Progenitor cell of endocrine pancreas (in vitro differentiated cells): ENCODE data around the gene REXO5. TPM values are rescaled to one million over a fixed set of nuclear protein-coding genes. Genes with fewer than 3 reads are reported as not detected.

Source experiments
- DNase-seq: peaks from one replicate; pipeline ENCODE4 v3.0.0; 2021; ENCODE audit warnings: low spot score; ENCODE audit not compliant: unreplicated experiment
- H3K27ac Mint-ChIP-seq: 2 replicates; pipeline ENCODE4 v1.8.0; 2021; ENCODE audit warnings: mild to moderate bottlenecking, moderate library complexity, mixed read lengths
- H3K27me3 Mint-ChIP-seq: 2 replicates; pipeline ENCODE4 v1.8.0; 2021; ENCODE audit warnings: mixed read lengths
- H3K36me3 Mint-ChIP-seq: 2 replicates; pipeline ENCODE4 v1.8.0; 2022; ENCODE audit warnings: mixed read lengths; ENCODE audit not compliant: insufficient read depth
- H3K4me1 Mint-ChIP-seq: 2 replicates; pipeline ENCODE4 v1.8.0; 2021; ENCODE audit warnings: low read depth, mixed read lengths
- H3K4me3 Mint-ChIP-seq: 2 replicates; pipeline ENCODE4 v1.8.0; 2021; ENCODE audit warnings: low read depth, mild to moderate bottlenecking, moderate library complexity, mixed read lengths
- H3K9me3 Mint-ChIP-seq: 2 replicates; pipeline ENCODE4 v1.8.0; 2021; ENCODE audit warnings: low read depth, mixed read lengths
- total RNA-seq: library from RNA; stranded (reverse); gene quantifications from 2 replicates; pipeline ENCODE4 v1.2.1, GENCODE V29; 2021
- TF ChIP-seq, protein P1 (sequence below): fragments of 200-600 bp; sonication (generic); IDR thresholded peaks from one replicate; pipeline ENCODE4 v1.5.0; 2021; ENCODE audit warnings: antibody characterized with exemption, mild to moderate bottlenecking; ENCODE audit not compliant: unreplicated experiment

Gene REXO5
- total RNA-seq, 1 donor from 2014 or later: 8.0 TPM

DNA sequence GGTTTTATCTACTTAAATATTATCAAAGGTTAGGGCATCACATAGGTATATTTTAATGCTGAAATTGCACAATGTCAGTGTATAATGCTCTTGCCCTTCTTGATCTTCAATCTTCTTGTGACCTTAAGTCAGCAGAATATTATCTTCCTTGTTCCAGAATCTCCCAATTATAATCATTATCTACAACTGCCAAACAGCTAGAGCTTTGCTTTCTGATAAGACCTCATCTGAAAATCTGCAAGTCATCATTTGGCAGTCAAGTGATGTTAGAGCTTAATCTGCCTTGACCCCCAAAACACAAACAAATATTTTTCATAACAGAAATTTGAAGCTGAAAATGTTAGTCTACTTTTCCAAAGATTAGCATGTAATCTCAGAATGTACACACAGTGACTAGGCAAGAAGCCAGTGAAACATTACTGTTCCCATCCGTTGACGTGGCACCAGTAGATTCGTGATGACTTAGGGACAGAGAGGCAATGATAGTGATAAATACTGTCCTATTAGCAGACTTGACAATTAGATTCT lies 19.8 kb downstream of the REXO5 start:
- TF ChIP-seq, protein P1, sequence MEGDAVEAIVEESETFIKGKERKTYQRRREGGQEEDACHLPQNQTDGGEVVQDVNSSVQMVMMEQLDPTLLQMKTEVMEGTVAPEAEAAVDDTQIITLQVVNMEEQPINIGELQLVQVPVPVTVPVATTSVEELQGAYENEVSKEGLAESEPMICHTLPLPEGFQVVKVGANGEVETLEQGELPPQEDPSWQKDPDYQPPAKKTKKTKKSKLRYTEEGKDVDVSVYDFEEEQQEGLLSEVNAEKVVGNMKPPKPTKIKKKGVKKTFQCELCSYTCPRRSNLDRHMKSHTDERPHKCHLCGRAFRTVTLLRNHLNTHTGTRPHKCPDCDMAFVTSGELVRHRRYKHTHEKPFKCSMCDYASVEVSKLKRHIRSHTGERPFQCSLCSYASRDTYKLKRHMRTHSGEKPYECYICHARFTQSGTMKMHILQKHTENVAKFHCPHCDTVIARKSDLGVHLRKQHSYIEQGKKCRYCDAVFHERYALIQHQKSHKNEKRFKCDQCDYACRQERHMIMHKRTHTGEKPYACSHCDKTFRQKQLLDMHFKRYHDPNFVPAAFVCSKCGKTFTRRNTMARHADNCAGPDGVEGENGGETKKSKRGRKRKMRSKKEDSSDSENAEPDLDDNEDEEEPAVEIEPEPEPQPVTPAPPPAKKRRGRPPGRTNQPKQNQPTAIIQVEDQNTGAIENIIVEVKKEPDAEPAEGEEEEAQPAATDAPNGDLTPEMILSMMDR: no peak
- Mint-ChIP-seq H3K27me3 (no peaks in the 10 kb centered on the region), H3K4me1 (peaks cover 6% of the 10 kb centered on the region), H3K27ac (no peak overlapping the region), H3K4me3 (no peak overlapping the region), H3K36me3 (peaks cover 2% of the 10 kb centered on the region), H3K9me3 (no peaks in the 10 kb centered on the region)
- no peak for DNase-seq

DNA sequence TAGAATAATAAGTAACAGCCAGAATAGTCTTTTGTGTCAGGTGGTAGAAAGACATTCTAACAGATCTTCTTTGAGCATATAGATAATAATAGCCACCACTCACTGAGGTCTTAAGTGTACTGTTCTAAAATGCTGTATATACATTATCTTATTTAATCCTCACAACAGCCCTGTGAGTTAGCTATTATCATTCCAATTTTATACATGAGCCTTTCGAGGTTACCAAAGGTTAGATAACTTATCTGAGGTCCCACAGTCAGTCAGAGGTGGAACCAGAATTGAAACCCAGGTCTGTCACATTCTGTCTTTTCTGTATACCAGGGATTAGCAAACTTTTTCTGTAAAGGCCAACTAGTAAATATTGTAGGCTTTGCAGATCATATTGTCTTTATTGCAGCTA lies 23.2 kb downstream of the REXO5 start:
- no peaks in the 10 kb centered on the region for H3K27me3 Mint-ChIP-seq
- peaks cover 10% of the 10 kb centered on the region for H3K36me3 Mint-ChIP-seq
- no peak for DNase-seq
- H3K4me1 Mint-ChIP-seq: peaks cover 6% of the 10 kb centered on the region
- TF ChIP-seq, protein P1: no peak
- H3K27ac Mint-ChIP-seq: no peak overlapping the region
- no peaks in the 10 kb centered on the region for H3K9me3 Mint-ChIP-seq
- H3K4me3 Mint-ChIP-seq: no peak overlapping the region

DNA sequence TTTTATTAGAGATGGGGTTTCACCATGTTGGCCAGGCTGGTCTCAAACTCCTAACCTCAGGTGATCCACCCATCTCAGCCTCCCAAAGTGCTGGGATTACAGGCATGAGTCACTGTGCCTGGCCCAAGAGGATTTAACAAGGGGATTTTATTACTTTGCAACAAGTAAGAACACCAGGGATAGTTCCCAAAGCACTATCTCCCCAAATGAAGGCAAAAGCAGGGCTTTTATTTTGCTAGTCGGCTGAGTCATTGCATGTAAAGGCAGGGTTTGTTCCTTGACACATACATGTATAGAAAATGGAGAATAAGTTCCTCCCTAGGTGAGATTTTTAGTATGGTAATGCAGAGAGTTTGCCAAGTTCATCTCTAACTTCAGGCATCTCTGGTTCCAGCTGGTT lies 24.0 kb downstream of the REXO5 start:
- TF ChIP-seq, protein P1: no peak
- no peak overlapping the region for H3K4me3 Mint-ChIP-seq
- H3K27ac Mint-ChIP-seq: no peak overlapping the region
- no peaks in the 10 kb centered on the region for H3K9me3 Mint-ChIP-seq
- no peak for DNase-seq
- H3K4me1 Mint-ChIP-seq: peaks cover 6% of the 10 kb centered on the region
- no peaks in the 10 kb centered on the region for H3K27me3 Mint-ChIP-seq
- peaks cover 12% of the 10 kb centered on the region for H3K36me3 Mint-ChIP-seq

DNA sequence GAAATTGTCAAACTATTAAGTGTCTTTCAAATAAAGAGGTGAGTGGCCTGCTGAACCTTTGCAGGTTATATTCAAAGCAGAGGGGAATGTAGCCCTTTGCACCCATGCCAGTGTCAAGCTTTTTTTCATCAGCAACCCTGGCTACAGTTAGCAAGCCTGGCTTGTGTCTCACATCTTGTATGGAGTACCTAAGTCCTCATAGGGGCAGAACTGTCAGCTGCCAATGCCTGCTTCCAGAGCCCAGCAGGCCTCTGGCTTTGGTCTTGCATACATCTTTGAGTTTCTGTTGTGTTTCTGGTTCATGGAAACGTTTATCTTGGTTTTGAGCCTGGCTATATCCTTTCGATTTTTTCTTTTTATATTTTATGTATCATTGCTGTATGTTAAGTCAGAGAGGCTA lies 26.8 kb downstream of the REXO5 start:
- Mint-ChIP-seq H3K27me3 (no peaks in the 10 kb centered on the region), H3K9me3 (peaks cover 15% of the 10 kb centered on the region), H3K36me3 (peaks cover 34% of the 10 kb centered on the region), H3K4me3 (no peak overlapping the region), H3K4me1 (no peaks in the 10 kb centered on the region), H3K27ac (no peak overlapping the region)
- TF ChIP-seq, protein P1: no peak
- no peak for DNase-seq

DNA sequence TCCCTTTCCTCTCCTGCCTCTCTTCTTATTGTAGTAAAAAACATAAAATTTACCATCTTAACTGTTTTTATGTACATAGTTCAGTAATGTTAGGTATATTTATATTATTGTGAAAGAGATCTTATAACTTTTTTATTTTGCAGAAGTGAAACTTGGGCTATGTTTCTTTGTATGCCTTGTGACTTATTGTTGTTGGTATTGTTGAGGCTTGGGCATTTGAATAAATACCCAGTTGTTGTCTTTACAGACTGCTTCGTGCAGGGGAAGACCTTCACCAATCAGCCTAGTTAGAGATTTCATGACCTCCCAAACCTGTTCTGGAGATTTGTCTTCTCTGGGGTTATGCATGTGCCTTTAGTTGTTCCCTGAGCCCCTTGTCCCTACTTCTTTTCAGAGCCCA lies 31.9 kb downstream of the REXO5 start:
- Mint-ChIP-seq H3K27ac (no peak overlapping the region), H3K4me3 (no peak overlapping the region), H3K9me3 (peaks cover 15% of the 10 kb centered on the region), H3K36me3 (peaks cover 35% of the 10 kb centered on the region), H3K4me1 (no peaks in the 10 kb centered on the region), H3K27me3 (no peaks in the 10 kb centered on the region)
- no peak for DNase-seq
- TF ChIP-seq, protein P1: no peak
